HL-60 (cell line): ENCODE measurements around the gene AFAP1L1.

Source experiments
- DNase-seq, 2 experiments: peaks; one replicate each; pipeline ENCODE4 v3.0.0-alpha.2; 2010 to 2020; ENCODE audit warnings: low read depth in 1 of 2, low spot score in 1 of 2
- H3K27ac ChIP-seq: fragments of 250-450 bp; sonication (Bioruptor Pico); replicated peaks from 2 replicates; pipeline ENCODE4 v1.5.1; 2020; ENCODE audit warnings: mild to moderate bottlenecking, moderate library complexity
- H3K27me3 ChIP-seq: fragments of 250-450 bp; sonication (Bioruptor Pico); 2 replicates; pipeline ENCODE4 v1.5.1; 2021; ENCODE audit warnings: mild to moderate bottlenecking, moderate library complexity; ENCODE audit not compliant: insufficient read depth, poor library complexity, severe bottlenecking
- H3K4me3 ChIP-seq: replicated peaks from 2 replicates; pipeline ENCODE4 v1.5.1; 2011; ENCODE audit warnings: mild to moderate bottlenecking, control low read depth, low read length; ENCODE audit not compliant: insufficient read depth
- CTCF ChIP-seq: IDR thresholded peaks from one replicate; pipeline ENCODE4 v1.5.1; 2011; ENCODE audit warnings: low read length, control low read depth, inconsistent platforms; ENCODE audit not compliant: insufficient read depth
- GABPA ChIP-seq: IDR thresholded peaks from 2 replicates; pipeline ENCODE4 v1.6.1; 2012; ENCODE audit warnings: low read depth
- POLR2AphosphoS5 ChIP-seq: IDR thresholded peaks from 2 replicates; pipeline ENCODE4 v1.6.1; 2012; ENCODE audit warnings: low read depth
- REST ChIP-seq: IDR thresholded peaks from 2 replicates; pipeline ENCODE4 v1.6.1; 2012; ENCODE audit warnings: low read depth; ENCODE audit not compliant: insufficient replicate concordance
- SPI1 ChIP-seq: IDR thresholded peaks from 2 replicates; pipeline ENCODE4 v1.6.1; 2012; ENCODE audit warnings: low read depth, mild to moderate bottlenecking, borderline replicate concordance

The AFAP1L1 gene

GRCh38 chr5:149340920-149341319 lies 69.3 kb downstream of the AFAP1L1 start:
- H3K27ac ChIP-seq = no peak overlapping the region
- TF ChIP-seq POLR2AphosphoS5 = no peak
- TF ChIP-seq SPI1 = no peak
- no peak for TF ChIP-seq REST
- TF ChIP-seq CTCF = no peak
- TF ChIP-seq GABPA = no peak
- no peak overlapping the region for H3K4me3 ChIP-seq
- no peaks in the 10 kb centered on the region for H3K27me3 ChIP-seq
- DNase-seq = no peak

GRCh38 chr5:149341876-149342275 lies 70.2 kb downstream of the AFAP1L1 start:
- Histone ChIP-seq H3K27ac (no peak overlapping the region), H3K4me3 (no peak overlapping the region), H3K27me3 (no peaks in the 10 kb centered on the region)
- no peak for DNase-seq
- TF ChIP-seq POLR2AphosphoS5 = no peak
- no peak for TF ChIP-seq SPI1
- no peak for TF ChIP-seq REST
- no peak for TF ChIP-seq GABPA
- TF ChIP-seq CTCF = no peak

GRCh38 chr5:149344151-149344550 lies 72.5 kb downstream of the AFAP1L1 start:
- TF ChIP-seq GABPA (no peak), REST (no peak), SPI1 (peak; percentile 6; the same call in 1 of the 2 replicates), POLR2AphosphoS5 (no peak)
- no peak overlapping the region for H3K27ac ChIP-seq
- DNase-seq = no peak
- no peaks in the 10 kb centered on the region for H3K27me3 ChIP-seq
- no peak overlapping the region for H3K4me3 ChIP-seq
